ENCODE measurements around the gene PTPRN2.

DNA sequence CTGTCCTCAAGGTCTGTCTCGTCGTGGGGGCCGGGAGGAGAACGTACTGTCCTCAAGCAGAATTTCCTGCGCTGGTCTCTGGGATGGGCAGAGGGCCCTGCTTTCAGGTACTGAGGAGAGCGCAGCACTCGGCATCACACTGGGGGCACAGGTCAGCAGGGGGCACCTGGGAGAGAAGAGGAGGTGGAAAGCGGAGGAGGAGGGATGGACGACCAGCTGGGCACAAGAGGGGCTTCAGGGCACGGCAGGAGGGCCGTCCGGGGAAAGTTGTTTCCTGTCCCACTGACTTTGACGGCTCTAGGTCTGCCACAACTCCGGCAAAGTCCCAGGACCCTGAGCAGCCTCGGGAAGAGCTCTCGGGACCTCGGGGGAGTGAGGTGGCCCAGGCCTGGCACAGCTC is 714.0 kb downstream of the PTPRN2 start:
- TF ChIP-seq ESRRA (IDR thresholded peaks at IDR 0.05; ENCODE audit: borderline replicate concordance, low read depth) (no peak), MEF2A (IDR thresholded peaks at IDR 0.05; ENCODE audit: control insufficient read depth, low read depth, low read length) (no peak)
